Activated CD4-positive, alpha-beta T cell treated with anti-CD3 and anti-CD28 coated beads, Interleukin-2, amount 10 ng/mL, durations not matched to agents 24 days and 14 days (primary cell): ENCODE data around the gene CSNK1G3. TPM values are rescaled to one million over a fixed set of nuclear protein-coding genes. Genes with fewer than 3 reads are reported as not detected.

Experiments used
- DNase-seq: peaks from one replicate; pipeline ENCODE4 v3.0.0; 2022
- H3K27ac Mint-ChIP-seq: one replicate; pipeline ENCODE4 v1.8.0; 2022; ENCODE audit warnings: mild to moderate bottlenecking, mixed read lengths
- H3K27me3 Mint-ChIP-seq: one replicate; pipeline ENCODE4 v1.8.0; 2022; ENCODE audit warnings: mixed read lengths
- H3K36me3 Mint-ChIP-seq: one replicate; pipeline ENCODE4 v1.8.0; 2022; ENCODE audit warnings: low read depth, mild to moderate bottlenecking, mixed read lengths
- H3K4me1 Mint-ChIP-seq: one replicate; pipeline ENCODE4 v1.8.0; 2021; ENCODE audit warnings: mixed read lengths
- H3K4me3 Mint-ChIP-seq: one replicate; pipeline ENCODE4 v1.8.0; 2022; ENCODE audit warnings: mild to moderate bottlenecking, moderate library complexity, mixed read lengths
- H3K9me3 Mint-ChIP-seq: one replicate; pipeline ENCODE4 v1.8.0; 2021; ENCODE audit warnings: mixed read lengths
- intact Hi-C: fragments of 100-400 bp; cut with micrococcal nuclease; formaldehyde crosslinking; loops from one replicate; pipeline ENCODE4 v1.15.1; 2023
- total RNA-seq: library from RNA; stranded (reverse); gene quantifications from 2 replicates; pipeline ENCODE4 v1.2.3, GENCODE V29; 2022

Gene CSNK1G3
- total RNA-seq, 1 donor from 2014 or later = 36.6 TPM

- H3K36me3 Mint-ChIP-seq = no peaks in the 10 kb centered on the region
- no peaks in the 10 kb centered on the region for H3K4me1 Mint-ChIP-seq
- H3K27ac Mint-ChIP-seq = no peak overlapping the region
- H3K4me3 Mint-ChIP-seq = no peak overlapping the region
- peaks cover 15% of the 10 kb centered on the region for H3K27me3 Mint-ChIP-seq
- no peaks in the 10 kb centered on the region for H3K9me3 Mint-ChIP-seq
- intact Hi-C loops = no loop called here
- no peak for DNase-seq
Measured at GRCh38 chr5:123496892-123497291, 15.1 kb upstream of the CSNK1G3 start.

GRCh38 chr5:123500471-123500870 lies 11.5 kb upstream of the CSNK1G3 start:
- H3K36me3 Mint-ChIP-seq = no peaks in the 10 kb centered on the region
- H3K4me1 Mint-ChIP-seq = peaks cover 3% of the 10 kb centered on the region
- DNase-seq = no peak
- peaks cover 5% of the 10 kb centered on the region for H3K27me3 Mint-ChIP-seq
- no peaks in the 10 kb centered on the region for H3K9me3 Mint-ChIP-seq
- H3K27ac Mint-ChIP-seq = no peak overlapping the region
- intact Hi-C loops = no loop called here
- no peak overlapping the region for H3K4me3 Mint-ChIP-seq

- no peak for DNase-seq
- H3K27ac Mint-ChIP-seq = no peak overlapping the region
- no peaks in the 10 kb centered on the region for H3K36me3 Mint-ChIP-seq
- H3K9me3 Mint-ChIP-seq = no peaks in the 10 kb centered on the region
- no peak overlapping the region for H3K4me3 Mint-ChIP-seq
- peaks cover 3% of the 10 kb centered on the region for H3K4me1 Mint-ChIP-seq
- peaks cover 5% of the 10 kb centered on the region for H3K27me3 Mint-ChIP-seq
- intact Hi-C loops = no loop called here
Measured at GRCh38 chr5:123502120-123502519, 9.9 kb upstream of the CSNK1G3 start.

- no peak overlapping the region for H3K4me3 Mint-ChIP-seq
- DNase-seq = no peak
- H3K27me3 Mint-ChIP-seq = peaks cover 10% of the 10 kb centered on the region
- intact Hi-C loops = no loop called here
- H3K9me3 Mint-ChIP-seq = no peaks in the 10 kb centered on the region
- H3K4me1 Mint-ChIP-seq = peaks cover 3% of the 10 kb centered on the region
- H3K36me3 Mint-ChIP-seq = no peaks in the 10 kb centered on the region
- no peak overlapping the region for H3K27ac Mint-ChIP-seq
Measured at GRCh38 chr5:123503299-123503698, 8.7 kb upstream of the CSNK1G3 start.

- intact Hi-C loops = no loop called here
- H3K27me3 Mint-ChIP-seq = peaks cover 13% of the 10 kb centered on the region
- peaks cover 3% of the 10 kb centered on the region for H3K4me1 Mint-ChIP-seq
- DNase-seq = no peak
- H3K9me3 Mint-ChIP-seq = no peaks in the 10 kb centered on the region
- H3K27ac Mint-ChIP-seq = no peak overlapping the region
- H3K36me3 Mint-ChIP-seq = no peaks in the 10 kb centered on the region
- H3K4me3 Mint-ChIP-seq = no peak overlapping the region
Measured at GRCh38 chr5:123505633-123506032, 6.3 kb upstream of the CSNK1G3 start.

GRCh38 chr5:123508441-123508840 lies 3.5 kb upstream of the CSNK1G3 start:
- H3K36me3 Mint-ChIP-seq = peaks cover 3% of the 10 kb centered on the region
- no peak overlapping the region for H3K27ac Mint-ChIP-seq
- H3K9me3 Mint-ChIP-seq = no peaks in the 10 kb centered on the region
- peaks cover 13% of the 10 kb centered on the region for H3K27me3 Mint-ChIP-seq
- intact Hi-C loops = no loop called here
- peaks cover 13% of the 10 kb centered on the region for H3K4me1 Mint-ChIP-seq
- no peak overlapping the region for H3K4me3 Mint-ChIP-seq
- no peak for DNase-seq

GRCh38 chr5:123511290-123511647 lies 708 bp upstream of the CSNK1G3 start:
- DNase-seq = peak; percentile 54
- peaks cover 9% of the 10 kb centered on the region for H3K36me3 Mint-ChIP-seq
- peak overlapping the region; percentile 90 for H3K4me3 Mint-ChIP-seq
- H3K4me1 Mint-ChIP-seq = peaks cover 33% of the 10 kb centered on the region
- H3K9me3 Mint-ChIP-seq = no peaks in the 10 kb centered on the region
- H3K27ac Mint-ChIP-seq = peak overlapping the region; percentile 99
- intact Hi-C loops = loop anchor here (5.0 kb wide), 1 partner anchor 101 kb away; no protein-coding TSS in a partner anchor
- H3K27me3 Mint-ChIP-seq = peaks cover 13% of the 10 kb centered on the region

GRCh38 chr5:123512611-123513461 lies 859 bp downstream of the CSNK1G3 start:
- Mint-ChIP-seq H3K36me3 (peaks cover 9% of the 10 kb centered on the region), H3K9me3 (no peaks in the 10 kb centered on the region), H3K27ac (peak overlapping the region; percentile 94), H3K27me3 (peaks cover 6% of the 10 kb centered on the region), H3K4me1 (peaks cover 41% of the 10 kb centered on the region), H3K4me3 (peak overlapping the region; percentile 90)
- intact Hi-C loops = loop anchor here (1.0 to 5.0 kb wide), 6 partner anchors 36 to 99 kb away; partner anchors contain the start of gene CEP120
- DNase-seq = peak; percentile 82

GRCh38 chr5:123514615-123515355 lies 2.8 kb downstream of the CSNK1G3 start:
- no peaks in the 10 kb centered on the region for H3K9me3 Mint-ChIP-seq
- peak overlapping the region; percentile 42 for H3K27ac Mint-ChIP-seq
- peaks cover 53% of the 10 kb centered on the region for H3K4me1 Mint-ChIP-seq
- peak overlapping the region; percentile 8 for H3K4me3 Mint-ChIP-seq
- intact Hi-C loops = loop anchor here (5.0 kb wide), 1 partner anchor 98 kb away; no protein-coding TSS in a partner anchor
- no peaks in the 10 kb centered on the region for H3K27me3 Mint-ChIP-seq
- no peak for DNase-seq
- H3K36me3 Mint-ChIP-seq = peaks cover 12% of the 10 kb centered on the region

GRCh38 chr5:123515904-123516303 lies 3.9 kb downstream of the CSNK1G3 start:
- peak; percentile 68 for DNase-seq

GRCh38 chr5:123517476-123517875 lies 5.5 kb downstream of the CSNK1G3 start:
- Mint-ChIP-seq H3K9me3 (no peaks in the 10 kb centered on the region), H3K36me3 (peaks cover 8% of the 10 kb centered on the region), H3K27me3 (no peaks in the 10 kb centered on the region), H3K27ac (no peak overlapping the region), H3K4me1 (peaks cover 47% of the 10 kb centered on the region), H3K4me3 (no peak overlapping the region)
- intact Hi-C loops = no loop called here
- DNase-seq = no peak

More at GRCh38 chr5:123515904-123516303, 3.9 kb downstream of the CSNK1G3 start:
- Mint-ChIP-seq H3K27ac (peak overlapping the region; percentile 45), H3K4me1 (peaks cover 53% of the 10 kb centered on the region), H3K9me3 (no peaks in the 10 kb centered on the region), H3K27me3 (no peaks in the 10 kb centered on the region), H3K4me3 (peak overlapping the region; percentile 26), H3K36me3 (peaks cover 12% of the 10 kb centered on the region)
- intact Hi-C loops = loop anchor here (1.0 kb wide), 1 partner anchor 56 kb away; no protein-coding TSS in a partner anchor

- H3K27me3 Mint-ChIP-seq = no peaks in the 10 kb centered on the region
- no peaks in the 10 kb centered on the region for H3K9me3 Mint-ChIP-seq
- no peak overlapping the region for H3K4me3 Mint-ChIP-seq
- DNase-seq = no peak
- peaks cover 8% of the 10 kb centered on the region for H3K36me3 Mint-ChIP-seq
- intact Hi-C loops = loop anchor here (2.0 kb wide), 1 partner anchor 19 kb away; no protein-coding TSS in a partner anchor
- peaks cover 47% of the 10 kb centered on the region for H3K4me1 Mint-ChIP-seq
- no peak overlapping the region for H3K27ac Mint-ChIP-seq
Measured at GRCh38 chr5:123518111-123518510, 6.1 kb downstream of the CSNK1G3 start.

GRCh38 chr5:123520677-123521247 lies 8.8 kb downstream of the CSNK1G3 start:
- no peak overlapping the region for H3K4me3 Mint-ChIP-seq
- H3K27ac Mint-ChIP-seq = no peak overlapping the region
- H3K27me3 Mint-ChIP-seq = no peaks in the 10 kb centered on the region
- intact Hi-C loops = no loop called here
- peaks cover 4% of the 10 kb centered on the region for H3K36me3 Mint-ChIP-seq
- H3K9me3 Mint-ChIP-seq = no peaks in the 10 kb centered on the region
- no peak for DNase-seq
- peaks cover 28% of the 10 kb centered on the region for H3K4me1 Mint-ChIP-seq

GRCh38 chr5:123524146-123524545 lies 12.2 kb downstream of the CSNK1G3 start:
- intact Hi-C loops = no loop called here

More at GRCh38 chr5:123524146-123524545, 12.2 kb downstream of the CSNK1G3 start:
- Mint-ChIP-seq H3K4me1 (peaks cover 18% of the 10 kb centered on the region), H3K4me3 (no peak overlapping the region), H3K27me3 (no peaks in the 10 kb centered on the region), H3K27ac (no peak overlapping the region), H3K9me3 (no peaks in the 10 kb centered on the region), H3K36me3 (peaks cover 4% of the 10 kb centered on the region)
- DNase-seq = no peak
